ENCODE data around the gene MROH8. TPM values are rescaled to one million over a fixed set of nuclear protein-coding genes. Genes with fewer than 3 reads are reported as not detected.

MROH8 gene
- total and polyA plus RNA-seq, 2 of the 13 experiments (the other 11 are each of a cell fraction or from before 2014, with no cell fraction given), result 2.6 to 5.5 TPM

GRCh38 chr20:37095599-37096414 lies 83.5 kb downstream of the MROH8 start, which contains the start of gene RBL1 (continued):
- TF ChIP-seq SALL2 (CRISPR knock-in tag; IDR thresholded peaks at IDR 0.05), result peak; percentile 97
- no peak for TF ChIP-seq KLF13 (CRISPR knock-in tag; IDR thresholded peaks at IDR 0.05)
- TF ChIP-seq ZNF274 (CRISPR knock-in tag; IDR thresholded peaks at IDR 0.05), result peak; percentile 98
- TF ChIP-seq, protein P1, sequence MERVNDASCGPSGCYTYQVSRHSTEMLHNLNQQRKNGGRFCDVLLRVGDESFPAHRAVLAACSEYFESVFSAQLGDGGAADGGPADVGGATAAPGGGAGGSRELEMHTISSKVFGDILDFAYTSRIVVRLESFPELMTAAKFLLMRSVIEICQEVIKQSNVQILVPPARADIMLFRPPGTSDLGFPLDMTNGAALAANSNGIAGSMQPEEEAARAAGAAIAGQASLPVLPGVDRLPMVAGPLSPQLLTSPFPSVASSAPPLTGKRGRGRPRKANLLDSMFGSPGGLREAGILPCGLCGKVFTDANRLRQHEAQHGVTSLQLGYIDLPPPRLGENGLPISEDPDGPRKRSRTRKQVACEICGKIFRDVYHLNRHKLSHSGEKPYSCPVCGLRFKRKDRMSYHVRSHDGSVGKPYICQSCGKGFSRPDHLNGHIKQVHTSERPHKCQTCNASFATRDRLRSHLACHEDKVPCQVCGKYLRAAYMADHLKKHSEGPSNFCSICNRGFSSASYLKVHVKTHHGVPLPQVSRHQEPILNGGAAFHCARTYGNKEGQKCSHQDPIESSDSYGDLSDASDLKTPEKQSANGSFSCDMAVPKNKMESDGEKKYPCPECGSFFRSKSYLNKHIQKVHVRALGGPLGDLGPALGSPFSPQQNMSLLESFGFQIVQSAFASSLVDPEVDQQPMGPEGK (CRISPR knock-in tag; IDR thresholded peaks at IDR 0.05), result peak; percentile 93
- peak; percentile 97 for TF ChIP-seq DR1 (CRISPR knock-in tag; IDR thresholded peaks at IDR 0.05)
- peak; percentile 95 for TF ChIP-seq NCOA1 (CRISPR knock-in tag; IDR thresholded peaks at IDR 0.05)
- peak; percentile 92 for TF ChIP-seq HINFP (CRISPR knock-in tag; IDR thresholded peaks at IDR 0.05; ENCODE audit: low read depth)
- TF ChIP-seq ZNF354B (CRISPR knock-in tag; IDR thresholded peaks at IDR 0.05), result peak; percentile 92
- no peak for TF ChIP-seq ZBTB40 (IDR thresholded peaks at IDR 0.05)
- TF ChIP-seq ZBTB40 (CRISPR knock-in tag; IDR thresholded peaks at IDR 0.05), result peak; percentile 98
- TF ChIP-seq, protein P2, sequence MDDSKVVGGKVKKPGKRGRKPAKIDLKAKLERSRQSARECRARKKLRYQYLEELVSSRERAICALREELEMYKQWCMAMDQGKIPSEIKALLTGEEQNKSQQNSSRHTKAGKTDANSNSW (CRISPR knock-in tag; IDR thresholded peaks at IDR 0.05; ENCODE audit: borderline replicate concordance), result peak; percentile 95; the same call in 1 of the 2 replicates
- TF ChIP-seq, protein P3, sequence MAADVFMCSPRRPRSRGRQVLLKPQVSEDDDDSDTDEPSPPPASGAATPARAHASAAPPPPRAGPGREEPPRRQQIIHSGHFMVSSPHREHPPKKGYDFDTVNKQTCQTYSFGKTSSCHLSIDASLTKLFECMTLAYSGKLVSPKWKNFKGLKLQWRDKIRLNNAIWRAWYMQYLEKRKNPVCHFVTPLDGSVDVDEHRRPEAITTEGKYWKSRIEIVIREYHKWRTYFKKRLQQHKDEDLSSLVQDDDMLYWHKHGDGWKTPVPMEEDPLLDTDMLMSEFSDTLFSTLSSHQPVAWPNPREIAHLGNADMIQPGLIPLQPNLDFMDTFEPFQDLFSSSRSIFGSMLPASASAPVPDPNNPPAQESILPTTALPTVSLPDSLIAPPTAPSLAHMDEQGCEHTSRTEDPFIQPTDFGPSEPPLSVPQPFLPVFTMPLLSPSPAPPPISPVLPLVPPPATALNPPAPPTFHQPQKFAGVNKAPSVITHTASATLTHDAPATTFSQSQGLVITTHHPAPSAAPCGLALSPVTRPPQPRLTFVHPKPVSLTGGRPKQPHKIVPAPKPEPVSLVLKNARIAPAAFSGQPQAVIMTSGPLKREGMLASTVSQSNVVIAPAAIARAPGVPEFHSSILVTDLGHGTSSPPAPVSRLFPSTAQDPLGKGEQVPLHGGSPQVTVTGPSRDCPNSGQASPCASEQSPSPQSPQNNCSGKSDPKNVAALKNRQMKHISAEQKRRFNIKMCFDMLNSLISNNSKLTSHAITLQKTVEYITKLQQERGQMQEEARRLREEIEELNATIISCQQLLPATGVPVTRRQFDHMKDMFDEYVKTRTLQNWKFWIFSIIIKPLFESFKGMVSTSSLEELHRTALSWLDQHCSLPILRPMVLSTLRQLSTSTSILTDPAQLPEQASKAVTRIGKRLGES (CRISPR knock-in tag; IDR thresholded peaks at IDR 0.05; ENCODE audit: borderline replicate concordance), result peak; percentile 79

Measured in HepG2 (cell line).